ENCODE results near the gene PABPC1L.

The PABPC1L gene

GRCh38 chr20:44896583-44896982, 13.3 kb upstream of the PABPC1L start:
- peak; percentile 59 for DNase-seq
- in situ Hi-C loops (cut with MboI; ENCODE audit: low pct_unique_long_range_greater_than_20kb, low sequenced_read_pairs) = no loop called here

- no peak for DNase-seq
- in situ Hi-C loops (cut with MboI; ENCODE audit: low pct_unique_long_range_greater_than_20kb, low sequenced_read_pairs) = no loop called here
Measured at GRCh38 chr20:44897133-44897532, 12.7 kb upstream of the PABPC1L start.

- DNase-seq = no peak
- in situ Hi-C loops (cut with MboI; ENCODE audit: low pct_unique_long_range_greater_than_20kb, low sequenced_read_pairs) = no loop called here
Measured at GRCh38 chr20:44900231-44900854, 9.5 kb upstream of the PABPC1L start.

GRCh38 chr20:44901974-44902373, 7.9 kb upstream of the PABPC1L start:
- in situ Hi-C loops (cut with MboI; ENCODE audit: low pct_unique_long_range_greater_than_20kb, low sequenced_read_pairs) = no loop called here
- no peak for DNase-seq

GRCh38 chr20:44904377-44904776, 5.5 kb upstream of the PABPC1L start:
- in situ Hi-C loops (cut with MboI; ENCODE audit: low pct_unique_long_range_greater_than_20kb, low sequenced_read_pairs) = no loop called here

GRCh38 chr20:44908987-44909871, 631 bp upstream of the PABPC1L start:
- no peak for DNase-seq
- in situ Hi-C loops (cut with MboI; ENCODE audit: low pct_unique_long_range_greater_than_20kb, low sequenced_read_pairs) = no loop called here

More at GRCh38 chr20:44904377-44904776, 5.5 kb upstream of the PABPC1L start:
- no peak for DNase-seq

- in situ Hi-C loops (cut with MboI; ENCODE audit: low pct_unique_long_range_greater_than_20kb, low sequenced_read_pairs) = no loop called here
- peak; percentile 10 for DNase-seq
Measured at GRCh38 chr20:44910690-44911262, 916 bp downstream of the PABPC1L start.

- in situ Hi-C loops (cut with MboI; ENCODE audit: low pct_unique_long_range_greater_than_20kb, low sequenced_read_pairs) = no loop called here
- DNase-seq = peak; percentile 78
Measured at GRCh38 chr20:44911264-44911921, 1.5 kb downstream of the PABPC1L start.

- DNase-seq = no peak
- in situ Hi-C loops (cut with MboI; ENCODE audit: low pct_unique_long_range_greater_than_20kb, low sequenced_read_pairs) = no loop called here
Measured at GRCh38 chr20:44912189-44912588, 2.3 kb downstream of the PABPC1L start.

GRCh38 chr20:44914924-44915323, 5.1 kb downstream of the PABPC1L start:
- no peak for DNase-seq
- in situ Hi-C loops (cut with MboI; ENCODE audit: low pct_unique_long_range_greater_than_20kb, low sequenced_read_pairs) = no loop called here

- in situ Hi-C loops (cut with MboI; ENCODE audit: low pct_unique_long_range_greater_than_20kb, low sequenced_read_pairs) = no loop called here
- DNase-seq = no peak
Measured at GRCh38 chr20:44916586-44916985, 6.7 kb downstream of the PABPC1L start.

GRCh38 chr20:44917399-44917798, 7.5 kb downstream of the PABPC1L start:
- no peak for DNase-seq
- in situ Hi-C loops (cut with MboI; ENCODE audit: low pct_unique_long_range_greater_than_20kb, low sequenced_read_pairs) = no loop called here

GRCh38 chr20:44918342-44918741, 8.5 kb downstream of the PABPC1L start:
- DNase-seq = no peak
- in situ Hi-C loops (cut with MboI; ENCODE audit: low pct_unique_long_range_greater_than_20kb, low sequenced_read_pairs) = no loop called here

GRCh38 chr20:44918761-44919160, 8.9 kb downstream of the PABPC1L start:
- DNase-seq = no peak
- in situ Hi-C loops (cut with MboI; ENCODE audit: low pct_unique_long_range_greater_than_20kb, low sequenced_read_pairs) = no loop called here

GRCh38 chr20:44921447-44921846, 11.6 kb downstream of the PABPC1L start:
- DNase-seq = no peak
- in situ Hi-C loops (cut with MboI; ENCODE audit: low pct_unique_long_range_greater_than_20kb, low sequenced_read_pairs) = no loop called here

GRCh38 chr20:44924541-44924940, 14.7 kb downstream of the PABPC1L start:
- in situ Hi-C loops (cut with MboI; ENCODE audit: low pct_unique_long_range_greater_than_20kb, low sequenced_read_pairs) = no loop called here
- DNase-seq = no peak

GRCh38 chr20:44928595-44928994, 18.7 kb downstream of the PABPC1L start:
- DNase-seq = no peak
- in situ Hi-C loops (cut with MboI; ENCODE audit: low pct_unique_long_range_greater_than_20kb, low sequenced_read_pairs) = no loop called here

- in situ Hi-C loops (cut with MboI; ENCODE audit: low pct_unique_long_range_greater_than_20kb, low sequenced_read_pairs) = no loop called here
- DNase-seq = no peak
Measured at GRCh38 chr20:44930517-44931168, 20.8 kb downstream of the PABPC1L start.

GRCh38 chr20:44931911-44932310, 22.1 kb downstream of the PABPC1L start:
- in situ Hi-C loops (cut with MboI; ENCODE audit: low pct_unique_long_range_greater_than_20kb, low sequenced_read_pairs) = no loop called here
- no peak for DNase-seq
